PC-9 (cell line): ENCODE measurements around the gene ASCC1. TPM values are rescaled to one million over a fixed set of nuclear protein-coding genes. Genes with fewer than 3 reads are reported as not detected.

Source experiments
- BruUV-seq: library from RNA; stranded (reverse); fragments of 400-500 nt; replicated peaks from 2 replicates; lab custom pipeline; 2021; lab: Mats Ljungman, UMichigan
- CTCF ChIA-PET: fragments of 300-600 bp; sonication (Branson Sonifier 250); formaldehyde crosslinking; loops from one replicate; lab custom pipeline; 2022; ENCODE audit warnings: antibody characterized with exemption; lab: Charles Lee
- POLR2A ChIA-PET: fragments of 300-600 bp; sonication (Branson Sonifier 250); formaldehyde crosslinking; loops from one replicate; lab custom pipeline; 2022; ENCODE audit warnings: antibody characterized with exemption; ENCODE audit not compliant: unreplicated experiment; lab: Charles Lee
- DNase-seq, 2 experiments: peaks; one replicate each; pipeline versions ENCODE4 v3.0.0 to v3.0.0-alpha.2; 2015 to 2022; ENCODE audit warnings: mixed read lengths in 1 of 2
- H2AFZ ChIP-seq: fragments of 200-600 bp; sonication (generic); 2 replicates; pipeline ENCODE4 v1.8.1; 2017; ENCODE audit warnings: antibody characterized with exemption
- H3F3A ChIP-seq: fragments of 200-600 bp; sonication (generic); 2 replicates; pipeline ENCODE4 v1.8.1; 2017; ENCODE audit warnings: antibody characterized with exemption, mild to moderate bottlenecking, low read depth; ENCODE audit not compliant: insufficient read depth
- H3K27ac ChIP-seq: fragments of 200-600 bp; sonication (generic); 2 replicates; pipeline ENCODE4 v1.6.1; 2016; ENCODE audit warnings: mixed run types
- H3K27me3 ChIP-seq: fragments of 200-600 bp; sonication (generic); 2 replicates; pipeline ENCODE4 v1.6.1; 2016; ENCODE audit warnings: low read depth, mixed run types; ENCODE audit not compliant: insufficient read depth
- H3K36me3 ChIP-seq: fragments of 200-600 bp; sonication (generic); 2 replicates; pipeline ENCODE4 v1.6.1; 2016; ENCODE audit warnings: low read depth, mixed run types
- H3K4me1 ChIP-seq: fragments of 200-600 bp; sonication (generic); replicated peaks from 2 replicates; pipeline ENCODE4 v1.6.1; 2016; ENCODE audit warnings: mixed run types; ENCODE audit not compliant: insufficient read depth
- H3K4me2 ChIP-seq: fragments of 200-600 bp; sonication (generic); 2 replicates; pipeline ENCODE4 v1.6.1; 2017; ENCODE audit warnings: mixed run types
- H3K4me3 ChIP-seq: fragments of 200-600 bp; sonication (generic); 2 replicates; pipeline ENCODE4 v1.6.1; 2016; ENCODE audit warnings: mixed run types
- H3K79me2 ChIP-seq: fragments of 200-600 bp; sonication (generic); 2 replicates; pipeline ENCODE4 v1.6.1; 2017; ENCODE audit warnings: low read depth, mixed run types
- H3K9me2 ChIP-seq: fragments of 200-600 bp; sonication (generic); 2 replicates; pipeline ENCODE4 v1.8.1; 2017; ENCODE audit warnings: mild to moderate bottlenecking; ENCODE audit not compliant: insufficient read depth
- H3K9me3 ChIP-seq: fragments of 200-600 bp; sonication (generic); 2 replicates; pipeline ENCODE4 v1.8.1; 2016; ENCODE audit warnings: low read depth; ENCODE audit not compliant: insufficient read depth
- H4K20me1 ChIP-seq: fragments of 200-600 bp; sonication (generic); 2 replicates; pipeline ENCODE4 v1.8.1; 2017; ENCODE audit not compliant: insufficient read depth
- CTCF ChIP-seq: fragments of 200-600 bp; sonication (generic); conservative IDR thresholded peaks from 2 replicates; pipeline ENCODE4 v1.6.1; 2017; ENCODE audit warnings: mixed run types, antibody characterized with exemption, mild to moderate bottlenecking, moderate library complexity
- EZH2 ChIP-seq: fragments of 200-600 bp; sonication (generic); IDR thresholded peaks from 2 replicates; pipeline ENCODE4 v1.8.0; 2017; ENCODE audit warnings: antibody characterized with exemption, low read depth
- intact Hi-C: fragments of 100-400 bp; cut with micrococcal nuclease; formaldehyde crosslinking; loops from one replicate; pipeline ENCODE4 v1.10.0; 2022; ENCODE audit not compliant: unreplicated experiment
- total RNA-seq: library from RNA; stranded (reverse); gene quantifications from 2 replicates; pipeline ENCODE4 v1.2.3, GENCODE V29; 2021

Gene ASCC1
- total RNA-seq, 1 experiment from 2014 or later = 129 TPM

DNA sequence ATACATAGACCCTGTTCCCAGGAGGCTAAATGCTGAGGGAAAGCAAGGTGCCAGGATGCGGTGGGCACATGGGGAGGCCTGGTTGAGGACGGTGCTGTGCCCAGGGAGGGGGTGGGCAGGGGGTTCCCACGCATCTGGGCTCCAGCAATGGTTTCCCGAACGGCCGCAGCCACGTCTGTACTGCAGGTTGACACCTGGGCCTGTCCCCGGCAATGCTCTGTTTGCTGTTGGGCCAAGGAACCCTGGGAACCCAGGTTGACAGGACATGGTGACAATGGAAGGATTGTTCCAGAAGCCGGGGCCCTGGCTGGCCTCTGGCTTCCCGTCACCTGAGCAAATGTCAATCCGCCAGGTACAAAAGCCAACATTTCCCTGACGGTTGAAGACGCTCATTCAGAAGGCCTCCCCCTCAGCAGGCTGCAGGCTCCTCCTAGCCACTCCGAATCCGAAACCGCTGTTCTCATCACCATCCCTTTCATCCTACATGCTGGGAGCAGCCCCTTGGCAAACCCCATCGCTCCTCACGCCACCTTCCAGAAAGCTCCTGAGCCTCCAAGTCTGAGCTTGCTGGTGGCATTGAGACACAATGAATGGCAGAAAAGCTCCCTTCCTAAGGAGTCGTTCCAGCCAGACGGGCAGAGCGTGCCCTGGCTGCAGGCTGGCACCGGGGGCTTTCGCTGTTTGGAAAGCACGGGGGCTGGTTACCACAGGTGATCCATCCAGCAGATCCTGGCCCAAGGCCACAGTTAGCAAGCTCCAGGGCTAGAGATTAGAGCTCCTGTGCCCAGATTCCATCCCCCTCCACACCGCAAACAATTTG is 158.9 kb downstream of the ASCC1 start:
- no peaks in the 10 kb centered on the region for H3F3A ChIP-seq
- no peaks in the 10 kb centered on the region for H3K36me3 ChIP-seq
- H3K27ac ChIP-seq = no peak overlapping the region
- no peaks in the 10 kb centered on the region for H3K9me2 ChIP-seq
- no TSS peak for BruUV-seq
- DNase-seq = no peak
- intact Hi-C loops = no loop called here
- no peaks in the 10 kb centered on the region for H3K27me3 ChIP-seq
- H3K79me2 ChIP-seq = no peaks in the 10 kb centered on the region
- POLR2A ChIA-PET = interaction anchor here (0.6 kb wide), 1 partner anchor 172 kb away, joined by 6 read pairs; no protein-coding TSS in a partner anchor
- H3K9me3 ChIP-seq = no peaks in the 10 kb centered on the region
- CTCF ChIA-PET = interaction anchor here (0.6 to 1.2 kb wide), 3 partner anchors 82 to 154 kb away, joined by 3 to 4 read pairs (median 3); no protein-coding TSS in a partner anchor
- H2AFZ ChIP-seq = no peak overlapping the region
- H4K20me1 ChIP-seq = no peaks in the 10 kb centered on the region
- no peak for TF ChIP-seq EZH2
- TF ChIP-seq CTCF = no peak
- H3K4me3 ChIP-seq = no peak overlapping the region
- no peak overlapping the region for H3K4me2 ChIP-seq
- H3K4me1 ChIP-seq = no peaks in the 10 kb centered on the region

DNA sequence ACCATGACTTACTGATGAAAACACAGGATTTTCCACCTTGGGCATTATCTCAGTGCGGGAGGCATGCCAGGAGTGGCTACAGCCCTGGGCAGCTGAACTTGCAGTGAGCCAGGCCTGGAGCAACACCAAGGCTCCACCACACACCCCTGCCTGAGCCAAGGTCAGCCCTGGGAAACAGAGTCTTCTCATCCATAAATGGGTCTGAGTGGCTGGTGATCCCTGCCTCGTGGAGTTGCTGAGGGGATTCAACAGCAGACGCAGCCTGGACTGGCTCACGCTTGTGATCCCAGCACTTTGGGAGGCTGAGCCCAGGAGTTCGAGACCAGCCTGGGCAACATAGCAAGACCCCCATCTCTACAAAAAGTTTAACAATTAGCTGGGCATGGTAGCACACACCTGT is 160.0 kb downstream of the ASCC1 start:
- TF ChIP-seq EZH2 = no peak
- no peak for TF ChIP-seq CTCF
- H3K27me3 ChIP-seq = no peaks in the 10 kb centered on the region

DNA sequence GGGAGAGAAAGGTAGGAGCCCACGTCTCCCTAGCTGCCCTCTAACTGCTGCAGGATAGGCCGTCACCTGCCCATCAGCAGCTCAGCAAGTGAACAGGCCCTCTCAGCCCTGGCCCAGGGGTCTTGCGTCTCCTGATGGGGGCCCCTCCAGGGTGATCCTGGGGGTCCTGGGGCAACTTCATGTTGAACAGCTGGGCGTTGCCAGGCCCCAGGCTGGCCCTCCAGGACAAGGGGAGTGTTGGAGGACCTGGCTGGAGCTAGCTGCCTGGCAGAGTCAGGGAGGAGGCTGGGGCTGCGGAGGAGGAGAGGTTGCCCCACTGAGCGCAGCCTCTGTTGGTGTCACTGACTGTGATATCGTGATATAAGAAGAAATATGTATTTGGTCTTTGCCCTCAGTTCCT is 162.4 kb downstream of the ASCC1 start:
- ChIA-PET POLR2A (no interaction called here), CTCF (no interaction called here)
- Histone ChIP-seq H3K27me3 (no peaks in the 10 kb centered on the region), H3F3A (no peaks in the 10 kb centered on the region), H3K36me3 (no peaks in the 10 kb centered on the region), H2AFZ (no peak overlapping the region), H3K9me3 (peaks cover 5% of the 10 kb centered on the region; the same call in 1 of the 2 replicates), H3K4me1 (0 out of 2 replicates have a peak, but pooled peaks cover 3% of the 10 kb centered on the region), H3K4me2 (no peak overlapping the region), H3K79me2 (no peaks in the 10 kb centered on the region), H3K4me3 (no peak overlapping the region), H3K9me2 (no peaks in the 10 kb centered on the region), H4K20me1 (no peaks in the 10 kb centered on the region), H3K27ac (no peak overlapping the region)
- no peak for TF ChIP-seq EZH2
- no peak for TF ChIP-seq CTCF
- intact Hi-C loops = no loop called here
- no TSS peak for BruUV-seq
- DNase-seq = no peak

More for the DNA sequence above, 160.0 kb downstream of the ASCC1 start:
- Histone ChIP-seq H3K27ac (no peak overlapping the region), H3K9me3 (no peaks in the 10 kb centered on the region), H3K4me1 (no peaks in the 10 kb centered on the region), H3K4me3 (no peak overlapping the region), H3F3A (no peaks in the 10 kb centered on the region), H3K36me3 (no peaks in the 10 kb centered on the region), H3K79me2 (no peaks in the 10 kb centered on the region), H3K9me2 (no peaks in the 10 kb centered on the region), H2AFZ (no peak overlapping the region), H3K4me2 (no peak overlapping the region), H4K20me1 (no peaks in the 10 kb centered on the region)
- ChIA-PET POLR2A (no interaction called here), CTCF (interaction anchor here (0.6 to 1.2 kb wide), 2 partner anchors 136 to 153 kb away, joined by 3 read pairs; no protein-coding TSS in a partner anchor)
- DNase-seq = no peak
- BruUV-seq = no TSS peak
- intact Hi-C loops = no loop called here
